AG04449 (cell line): ENCODE measurements around the gene MYMK.

ENCODE experiments used
- CTCF ChIA-PET: fragments of 350-600 bp; formaldehyde crosslinking; extraction: SDS; loops from one replicate; lab custom pipeline; 2021; ENCODE audit warnings: antibody characterized with exemption; lab: Yijun Ruan, JAX
- POLR2A ChIA-PET: fragments of 400-600, 350-600 bp; formaldehyde crosslinking; extraction: SDS; loops from one replicate; lab custom pipeline; 2020; ENCODE audit warnings: antibody characterized with exemption, inconsistent platforms; lab: Yijun Ruan, JAX
- DNase-seq: peaks from one replicate; pipeline ENCODE4 v3.0.0-alpha.2; 2010; ENCODE audit warnings: low read depth, low spot score
- H3K4me3 ChIP-seq: 2 replicates; pipeline ENCODE4 v1.5.1; 2011; ENCODE audit warnings: low read depth, mild to moderate bottlenecking, control low read depth, low read length
- CTCF ChIP-seq: IDR thresholded peaks from one replicate; pipeline ENCODE4 v1.5.1; 2011; ENCODE audit warnings: mild to moderate bottlenecking, moderate library complexity, low read length, control low read depth, inconsistent platforms; ENCODE audit not compliant: insufficient read depth; ENCODE audit errors: missing control alignments

The MYMK gene, protein sequence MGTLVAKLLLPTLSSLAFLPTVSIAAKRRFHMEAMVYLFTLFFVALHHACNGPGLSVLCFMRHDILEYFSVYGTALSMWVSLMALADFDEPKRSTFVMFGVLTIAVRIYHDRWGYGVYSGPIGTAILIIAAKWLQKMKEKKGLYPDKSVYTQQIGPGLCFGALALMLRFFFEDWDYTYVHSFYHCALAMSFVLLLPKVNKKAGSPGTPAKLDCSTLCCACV

DNA sequence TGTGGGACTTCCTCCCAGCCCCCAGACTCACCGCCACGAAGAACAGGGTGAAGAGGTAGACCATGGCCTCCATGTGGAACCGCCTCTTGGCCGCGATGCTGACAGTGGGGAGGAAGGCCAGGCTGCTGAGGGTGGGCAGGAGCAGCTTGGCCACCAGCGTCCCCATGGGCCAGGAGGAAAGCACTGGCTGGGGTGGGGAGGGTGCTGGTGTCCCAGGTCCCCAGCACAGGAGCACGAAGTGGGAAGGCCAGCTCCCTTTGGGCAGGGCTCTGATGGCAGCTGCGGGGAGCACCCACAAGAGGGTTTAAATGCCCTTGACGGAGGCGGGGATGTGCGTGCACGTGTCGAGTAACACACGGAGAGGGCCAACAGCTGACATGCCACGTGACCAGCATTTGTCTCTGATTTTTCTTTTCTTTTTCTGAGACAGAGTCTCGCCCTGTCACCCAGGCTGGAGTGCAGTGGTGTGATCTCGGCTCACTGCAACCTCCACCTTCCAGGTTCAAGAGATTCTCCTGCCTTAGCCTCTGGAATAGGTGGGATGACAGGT, at the start of gene MYMK:
Gene MYMK, minus strand, starts transcription at position 281 of the 550 bp plus-strand sequence. Its CDS starts 115 bp downstream, at position 166.
- POLR2A ChIA-PET, result no interaction called here

GRCh38 chr9:133573791-133574515, 49.2 kb upstream of the MYMK start:
- CTCF ChIA-PET, result no interaction called here
- POLR2A ChIA-PET, result no interaction called here
- no peak for DNase-seq
- H3K4me3 ChIP-seq, result no peak overlapping the region
- no peak for TF ChIP-seq CTCF

More for the DNA sequence above, at the start of gene MYMK:
- no peak within 1 kb of the TSS for H3K4me3 ChIP-seq
- no peak for DNase-seq
- TF ChIP-seq CTCF, result no peak
- CTCF ChIA-PET, result no interaction called here

GRCh38 chr9:133572821-133573361, 48.1 kb upstream of the MYMK start:
- TF ChIP-seq CTCF, result no peak
- ChIA-PET CTCF (no interaction called here), POLR2A (no interaction called here)
- no peak overlapping the region for H3K4me3 ChIP-seq
- no peak for DNase-seq

DNA sequence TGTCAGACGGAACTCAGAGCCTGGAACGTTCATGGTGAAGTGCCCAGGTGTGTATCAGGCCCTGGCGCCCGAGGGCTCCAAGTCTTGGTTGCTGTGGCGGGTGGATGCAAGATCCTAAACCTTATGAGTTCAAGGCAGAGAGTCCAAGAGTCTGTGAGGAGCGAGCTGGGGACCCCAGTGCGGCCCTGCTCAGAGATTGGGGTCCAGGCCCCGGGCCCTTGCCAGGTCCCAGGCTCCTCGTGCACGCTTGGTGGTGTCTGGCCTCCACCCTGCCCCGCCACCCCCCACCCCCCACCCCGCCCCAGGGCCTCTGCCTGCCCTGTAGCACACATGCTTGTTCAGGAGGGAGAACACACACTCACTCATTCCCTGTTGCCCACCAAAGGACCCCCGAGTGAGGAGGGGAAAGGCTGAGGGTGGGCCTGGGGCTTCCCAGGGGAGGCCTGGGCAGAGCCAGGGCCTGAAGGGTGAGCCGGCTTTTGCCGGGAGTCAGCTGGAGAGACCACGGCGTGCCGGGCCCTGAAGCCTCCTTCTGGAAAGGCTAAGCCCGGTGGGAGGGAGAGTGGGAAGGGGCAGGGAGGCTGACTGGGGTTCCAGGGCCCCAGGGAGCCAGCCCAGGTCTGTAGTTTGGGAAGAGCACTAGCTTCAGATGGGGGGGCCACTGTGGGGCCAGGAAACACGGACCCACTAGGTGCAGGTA, 47.3 kb upstream of the MYMK start:
- CTCF ChIA-PET, result no interaction called here
- POLR2A ChIA-PET, result no interaction called here
- DNase-seq, result no peak
- TF ChIP-seq CTCF, result no peak
- H3K4me3 ChIP-seq, result no peak overlapping the region

- POLR2A ChIA-PET, result no interaction called here
- CTCF ChIA-PET, result interaction anchor here (0.5 kb wide), 1 partner anchor 918 kb away, joined by 3 read pairs; no protein-coding TSS in a partner anchor
- no peak overlapping the region for H3K4me3 ChIP-seq
- no peak for TF ChIP-seq CTCF
- no peak for DNase-seq
These were observed 46.7 kb upstream of the MYMK start for GRCh38 chr9:133571391-133571890.
